ENCODE results near the gene MN1.

Gene MN1

GRCh38 chr22:27800250-27801201, 1.0 kb downstream of the MN1 start:
- no peak for DNase-seq (ENCODE audit: low read depth in 4 of 4, low spot score in 1 of 4)

DNA sequence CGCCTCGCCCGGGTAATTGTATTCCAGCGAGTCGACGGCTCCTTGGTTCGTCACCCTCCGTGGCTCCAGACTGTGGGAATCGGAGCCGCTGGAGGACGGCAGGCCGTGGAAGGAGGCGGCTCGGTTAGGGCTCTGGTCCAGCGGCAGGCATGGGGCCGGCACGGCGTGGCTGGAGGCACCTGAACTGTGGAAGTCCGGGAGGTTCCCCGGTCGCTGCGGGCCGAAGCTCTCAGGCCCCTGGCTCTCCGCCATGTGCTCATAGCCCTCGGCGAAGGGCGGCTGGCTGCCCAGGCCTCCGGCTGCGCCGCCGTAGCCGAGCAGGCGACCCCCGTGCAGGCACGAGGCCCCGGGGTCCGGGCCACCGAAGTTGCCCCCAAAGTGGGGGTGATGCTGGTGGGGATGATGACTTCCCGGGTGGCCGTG, 1.7 kb downstream of the MN1 start:
- DNase-seq (ENCODE audit: low read depth in 4 of 4, low spot score in 1 of 4): no peak

- DNase-seq (ENCODE audit: low read depth in 4 of 4, low spot score in 1 of 4): no peak
Measured at GRCh38 chr22:27799015-27799826, 2.3 kb downstream of the MN1 start.

DNA sequence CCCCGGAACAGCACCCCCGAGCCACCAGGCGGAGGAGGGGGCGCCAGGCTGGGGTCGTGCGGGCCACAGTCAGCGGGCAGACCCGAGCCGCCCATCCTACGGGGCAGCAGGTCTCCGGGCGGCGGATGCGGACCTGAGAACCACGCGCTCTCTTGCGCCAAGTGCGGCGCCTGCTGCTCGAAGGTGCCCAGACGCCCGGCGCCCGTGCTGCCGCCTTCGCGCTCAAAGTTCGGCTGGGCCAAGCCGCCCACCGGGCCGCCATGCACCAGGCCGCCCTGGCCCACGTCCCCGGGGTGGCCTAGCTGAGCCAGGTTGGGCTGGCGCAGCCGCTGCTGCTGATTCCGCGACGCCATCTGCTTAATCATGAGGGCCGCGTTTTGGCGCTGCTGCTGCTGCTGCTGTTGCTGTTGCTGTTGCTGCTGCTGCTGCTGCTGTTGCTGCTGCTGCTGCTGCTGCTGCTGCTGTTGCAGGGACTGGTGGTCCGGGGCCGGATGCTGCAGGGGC, 3.0 kb downstream of the MN1 start:
- DNase-seq (ENCODE audit: low read depth in 4 of 4, low spot score in 1 of 4): no peak

- DNase-seq (ENCODE audit: low read depth in 4 of 4, low spot score in 1 of 4): no peak
Measured at GRCh38 chr22:27797520-27798391, 3.8 kb downstream of the MN1 start.

- DNase-seq (ENCODE audit: low read depth in 4 of 4, low spot score in 1 of 4): no peak
Measured at GRCh38 chr22:27796829-27797519, 4.6 kb downstream of the MN1 start.

DNA sequence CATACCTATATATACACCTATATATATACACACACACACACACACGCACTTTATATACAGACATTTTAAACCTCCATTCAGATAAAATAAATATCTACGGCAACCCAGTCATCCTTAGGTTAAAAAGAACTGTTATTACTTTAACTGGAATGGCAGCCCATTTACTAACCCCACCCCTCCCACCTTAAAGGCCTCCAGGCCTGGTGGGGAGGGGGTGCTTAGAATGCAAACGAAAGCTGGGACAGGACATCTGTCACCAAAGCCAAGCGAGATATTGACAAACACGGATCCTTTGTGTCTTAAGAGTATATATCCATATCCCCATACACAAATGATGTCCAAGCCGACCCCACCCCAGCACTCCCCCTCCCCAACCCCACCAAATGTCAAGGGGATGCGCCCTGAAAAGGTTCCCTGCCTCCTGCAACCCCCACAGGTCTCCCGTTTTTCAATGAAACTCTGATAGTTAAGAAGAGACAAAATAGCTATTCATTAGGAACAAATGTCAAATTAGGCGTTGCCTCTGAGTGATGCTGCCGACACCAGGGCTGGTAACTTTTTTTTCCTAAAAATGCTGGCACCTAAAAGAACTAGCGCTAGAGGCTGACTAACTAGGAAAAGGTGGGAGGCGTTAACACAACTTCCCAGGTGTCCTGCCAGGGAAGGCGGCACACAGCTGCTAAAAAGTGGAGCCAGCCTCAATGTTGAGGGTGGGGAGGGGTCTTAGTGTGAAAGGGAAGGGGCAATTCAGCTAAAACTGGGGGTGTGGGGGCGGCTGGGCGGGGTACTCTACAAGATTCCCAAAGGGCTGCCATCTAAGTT, 5.6 kb downstream of the MN1 start:
- DNase-seq (ENCODE audit: low read depth in 4 of 4, low spot score in 1 of 4): no peak

GRCh38 chr22:27795053-27795452, 6.5 kb downstream of the MN1 start:
- no peak for DNase-seq (ENCODE audit: low read depth in 4 of 4, low spot score in 1 of 4)

GRCh38 chr22:27794226-27794625, 7.3 kb downstream of the MN1 start:
- no peak for DNase-seq (ENCODE audit: low read depth in 4 of 4, low spot score in 1 of 4)

GRCh38 chr22:27793576-27793975, 8.0 kb downstream of the MN1 start:
- DNase-seq (ENCODE audit: low read depth in 4 of 4, low spot score in 1 of 4): no peak

- DNase-seq (ENCODE audit: low read depth in 4 of 4, low spot score in 1 of 4): no peak
Measured at GRCh38 chr22:27792452-27793161, 8.9 kb downstream of the MN1 start.

GRCh38 chr22:27791859-27792241, 9.7 kb downstream of the MN1 start:
- no peak for DNase-seq (ENCODE audit: low read depth in 4 of 4, low spot score in 1 of 4)

DNA sequence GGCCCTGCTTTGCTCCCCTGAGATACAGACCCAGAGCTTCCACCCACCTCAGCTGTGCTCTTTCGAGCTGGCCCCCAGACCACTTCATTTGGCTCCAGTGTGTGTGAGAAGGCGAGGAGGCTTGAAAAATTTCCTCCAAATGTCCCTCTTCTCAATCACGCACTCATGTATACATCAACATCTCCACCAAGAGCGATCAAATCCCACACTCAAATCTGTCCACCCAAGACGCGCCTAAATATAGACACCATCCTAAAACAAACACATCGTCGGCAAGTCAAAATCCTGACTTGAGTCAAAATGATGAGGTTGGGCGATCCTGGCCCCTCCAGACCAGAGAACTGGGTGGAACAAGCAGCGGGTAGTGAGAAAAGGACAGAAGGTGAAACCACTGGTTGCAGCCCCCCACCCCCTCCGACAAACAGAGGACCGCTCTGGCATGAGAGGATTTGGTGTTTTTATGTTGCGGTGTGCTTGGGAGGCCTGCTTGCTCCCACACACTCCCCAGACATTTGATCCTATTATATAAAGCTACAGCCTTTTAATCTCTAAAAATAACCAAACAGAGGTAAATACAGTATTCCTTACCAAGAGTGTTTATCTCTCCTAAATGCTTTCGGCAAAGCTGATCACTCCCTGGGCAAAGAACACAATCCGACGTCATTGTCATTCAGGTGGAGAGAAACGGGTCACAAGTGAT, 10.2 kb downstream of the MN1 start:
- no peak for DNase-seq (ENCODE audit: low read depth in 4 of 4, low spot score in 1 of 4)

- DNase-seq (ENCODE audit: low read depth in 4 of 4, low spot score in 1 of 4): no peak
Measured at GRCh38 chr22:27790376-27791158, 11.0 kb downstream of the MN1 start.

- no peak for DNase-seq (ENCODE audit: low read depth in 4 of 4, low spot score in 1 of 4)
Measured at GRCh38 chr22:27788500-27789288, 12.9 kb downstream of the MN1 start.

DNA sequence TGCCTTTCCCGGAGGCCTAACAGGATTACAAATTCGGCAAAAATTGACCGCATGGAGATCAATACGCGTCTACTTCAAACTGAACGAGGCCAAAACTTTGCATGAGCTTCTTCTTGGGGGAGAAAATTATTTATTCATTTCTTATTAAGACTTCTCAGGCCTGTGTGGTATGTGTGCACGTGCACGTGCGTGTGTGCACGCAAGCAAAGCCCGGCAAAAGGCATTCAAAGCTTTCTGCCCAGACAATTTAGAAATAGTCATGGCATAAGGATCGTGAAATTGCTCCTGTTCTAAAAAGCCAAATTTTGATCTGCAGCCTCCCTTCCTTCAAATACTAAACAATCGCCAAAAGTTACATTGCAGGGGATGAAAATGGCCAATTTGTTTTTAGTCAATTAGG, 14.6 kb downstream of the MN1 start:
- DNase-seq (ENCODE audit: low read depth in 4 of 4, low spot score in 1 of 4): no peak

Data from stimulated activated CD4-positive, alpha-beta T cell treated with anti-CD3 and anti-CD28 coated beads, Interleukin-1b, Interleukin-23, amount 100 ng/mL, for 24 hours (primary cell).